GM12878 (cell line): ENCODE data around the gene ANO2. TPM values are rescaled to one million over a fixed set of nuclear protein-coding genes. Genes with fewer than 3 reads are reported as not detected.

Experiments
- ATAC-seq: fragments of 200-7000 bp; cut with Tn5 transposase; 3 replicates; pipeline ENCODE4 v1.9.1; 2020; ENCODE audit warnings: mild to moderate bottlenecking, moderate library complexity
- BruUV-seq: library from RNA; stranded (reverse); fragments of 400-500 nt; replicated peaks from 2 replicates; lab custom pipeline; 2021; lab: Mats Ljungman, UMichigan
- CTCF ChIA-PET: fragments of 300-600 bp; sonication (Branson Sonifier 250); formaldehyde crosslinking; extraction: SDS; loops from one replicate; lab custom pipeline; 2021; ENCODE audit warnings: inconsistent platforms; lab: Yijun Ruan, JAX
- POLR2A ChIA-PET: fragments of 350-600 bp; formaldehyde crosslinking; extraction: SDS; loops from one replicate; lab custom pipeline; 2021; ENCODE audit warnings: inconsistent platforms; lab: Charles Lee
- RAD21 ChIA-PET: fragments of 300-600 bp; sonication (Branson Sonifier 250); formaldehyde crosslinking; loops from one replicate; lab custom pipeline; 2023; ENCODE audit warnings: antibody characterized with exemption; ENCODE audit not compliant: unreplicated experiment; lab: Charles Lee
- SMC1A ChIA-PET: fragments of 300-600 bp; sonication (Branson Sonifier 250); formaldehyde crosslinking; loops from one replicate; lab custom pipeline; 2023; ENCODE audit not compliant: unreplicated experiment, uncharacterized antibody; lab: Charles Lee
- DNase-seq: peaks from one replicate; pipeline ENCODE4 v3.0.0-alpha.2; 2011; ENCODE audit warnings: low read depth, low spot score
- FAIRE-seq: peaks from 3 replicates; lab custom pipeline; 2011; peaks lifted over from hg19 to GRCh38; lab: Jason Lieb, UNC
- H2AFZ ChIP-seq: 2 replicates; pipeline ENCODE4 v1.6.0; 2011; ENCODE audit warnings: low read depth, low read length, control low read depth; ENCODE audit not compliant: control insufficient read depth
- H3K27ac ChIP-seq: 2 replicates; pipeline ENCODE4 v1.5.1; 2011; ENCODE audit warnings: control low read depth; ENCODE audit not compliant: control insufficient read depth, insufficient read depth
- H3K27me3 ChIP-seq, 2 experiments: replicated peaks in 1 of 2; 2 replicates each; pipeline versions ENCODE4 v1.6.0 to v1.6.1; 2011; ENCODE audit warnings: low read length in 1 of 2; ENCODE audit not compliant: control insufficient read depth in 2 of 2, insufficient read depth in 2 of 2
- H3K36me3 ChIP-seq, 2 experiments: 2 replicates each; pipeline ENCODE4 v1.5.1; 2011; ENCODE audit warnings: low read length in 1 of 2; ENCODE audit not compliant: control insufficient read depth in 2 of 2, insufficient read depth in 2 of 2
- H3K4me1 ChIP-seq: 2 replicates; pipeline ENCODE4 v1.6.1; 2011; ENCODE audit warnings: mild to moderate bottlenecking, low read length, moderate library complexity, mixed read lengths; ENCODE audit not compliant: control insufficient read depth, insufficient read depth
- H3K4me2 ChIP-seq: 2 replicates; pipeline ENCODE4 v1.6.0; 2011; ENCODE audit warnings: control low read depth; ENCODE audit not compliant: control insufficient read depth, insufficient read depth
- H3K4me3 ChIP-seq: fragments of 200-600 bp; sonication (generic); 2 replicates; pipeline ENCODE4 v1.5.1; 2016
- H3K79me2 ChIP-seq: 2 replicates; pipeline ENCODE4 v1.6.0; 2011; ENCODE audit warnings: low read length; ENCODE audit not compliant: control insufficient read depth, insufficient read depth
- H3K9ac ChIP-seq: 2 replicates; pipeline ENCODE4 v1.8.0; 2011; ENCODE audit warnings: low read length, control low read depth, mixed read lengths; ENCODE audit not compliant: control insufficient read depth, insufficient read depth
- H3K9me3 ChIP-seq: replicated peaks from 3 replicates; pipeline ENCODE4 v1.5.1; 2011; ENCODE audit warnings: mild to moderate bottlenecking, low read length; ENCODE audit not compliant: control insufficient read depth, insufficient read depth
- H4K20me1 ChIP-seq: 2 replicates; pipeline ENCODE4 v1.6.0; 2011; ENCODE audit not compliant: control insufficient read depth, insufficient read depth
- CEBPB ChIP-seq, 2 experiments: fragments of 150-350 bp in 1 of 2; IDR thresholded peaks; 2 replicates each; pipeline ENCODE4 v1.6.1; 2012 to 2014; ENCODE audit warnings: low read depth in 2 of 2, low read length in 2 of 2, borderline replicate concordance in 1 of 2, inconsistent platforms in 1 of 2
- NBN ChIP-seq: fragments of 450-650 bp; IDR thresholded peaks from 2 replicates; pipeline ENCODE4 v1.6.1; 2016
- NR2C1 ChIP-seq: fragments of 450-650 bp; IDR thresholded peaks from 2 replicates; pipeline ENCODE4 v1.6.1; 2017; ENCODE audit warnings: antibody characterized with exemption, mild to moderate bottlenecking, moderate library complexity
- NR2F1 ChIP-seq: fragments of 450-650 bp; conservative IDR thresholded peaks from 2 replicates; pipeline ENCODE4 v1.6.1; 2017; ENCODE audit warnings: mild to moderate bottlenecking
- RAD51 ChIP-seq: fragments of 450-650 bp; IDR thresholded peaks from 2 replicates; pipeline ENCODE4 v1.6.1; 2016; ENCODE audit warnings: moderate library complexity, mild to moderate bottlenecking, inconsistent platforms
- RCOR1 ChIP-seq: conservative IDR thresholded peaks from 2 replicates; pipeline ENCODE4 v1.6.1; 2012; ENCODE audit warnings: low read depth, low read length, improper control_type of control experiment
- RELA ChIP-seq: fragments of 450-650 bp; IDR thresholded peaks from 2 replicates; pipeline ENCODE4 v1.8.0; 2014; ENCODE audit warnings: borderline replicate concordance; ENCODE audit not compliant: partially characterized antibody
- SKIL ChIP-seq: fragments of 450-650 bp; IDR thresholded peaks from 2 replicates; pipeline ENCODE4 v1.6.1; 2017; ENCODE audit warnings: mild to moderate bottlenecking, low read depth, inconsistent platforms; ENCODE audit not compliant: poor library complexity, severe bottlenecking
- SMC3 ChIP-seq: IDR thresholded peaks from 2 replicates; pipeline ENCODE4 v1.6.1; 2011; ENCODE audit warnings: low read length, improper control_type of control experiment, borderline replicate concordance
- SREBF2 ChIP-seq: IDR thresholded peaks from 2 replicates; pipeline ENCODE4 v1.6.1; 2012; ENCODE audit warnings: mild to moderate bottlenecking, low read length
- SRF ChIP-seq, 2 experiments: IDR thresholded peaks; 2 replicates each; pipeline ENCODE4 v1.6.1; 2011; ENCODE audit warnings: low read depth in 2 of 2, low read length in 2 of 2, mild to moderate bottlenecking in 1 of 2, moderate library complexity in 1 of 2
- SUZ12 ChIP-seq: fragments of 200-600 bp; sonication (generic); IDR thresholded peaks from one replicate; pipeline ENCODE4 v1.6.1; 2018; ENCODE audit warnings: antibody characterized with exemption, mild to moderate bottlenecking; ENCODE audit not compliant: unreplicated experiment
- ZBED1 ChIP-seq: IDR thresholded peaks from 2 replicates; pipeline ENCODE4 v1.6.1; 2016; ENCODE audit warnings: borderline replicate concordance
- ZNF687 ChIP-seq: fragments of 450-650 bp; IDR thresholded peaks from 2 replicates; pipeline ENCODE4 v1.6.1; 2017; ENCODE audit warnings: mild to moderate bottlenecking, moderate library complexity
- WGBS: methylation state at CpG from one replicate; pipeline ENCODE4 v1.1.6; 2016; ENCODE audit warnings: low lambda C conversion rate; ENCODE audit not compliant: insufficient replicate concordance, insufficient coverage; ENCODE audit errors: missing lambda C conversion rate; 5-methylcytosine and 5-hydroxymethylcytosine counted together
- in situ Hi-C: fragments of 300-500 bp; cut with MboI; formaldehyde crosslinking; loops from 9 replicates; pipeline ENCODE4 v1.14.3; 2018; ENCODE audit warnings: mixed read lengths
- intact Hi-C: fragments of 100-400 bp; cut with micrococcal nuclease; formaldehyde crosslinking; loops from one replicate; pipeline ENCODE4 v1.14.2; 2022; ENCODE audit not compliant: unreplicated experiment
- polyA plus RNA-seq, 11 experiments: library from polyadenylated mRNA; depleted of rRNA in 4 of 11; unstranded in 6 of 11; stranded (reverse) in 5 of 11; fragments of >200 nt; fragmentation: Nextera tagmentation in 4 of 11; fragmentation: Illumina TruSeq in 1 of 11; extraction: Ambion mirVana in 4 of 11; extraction: Trizol in 1 of 11; gene quantifications; 1 replicate in 1 of 11; 2 replicates in 10 of 11; pipeline versions ENCODE4 v1.2.1 to v1.2.3, GENCODE V29; 2011 to 2016; ENCODE audit warnings: inconsistent platforms in 2 of 11, missing spikeins in 2 of 11, low read depth in 1 of 11
- total RNA-seq, 4 experiments: library from RNA; depleted of rRNA in 3 of 4; stranded (reverse); fragments of >200 nt in 3 of 4; fragmentation: Illumina TruSeq in 1 of 4; extraction: Trizol in 1 of 4; gene quantifications; 2 replicates each; pipeline versions ENCODE4 v1.2.1 to v1.2.3, GENCODE V29; 2013 to 2021

The ANO2 gene
- total and polyA plus RNA-seq, 10 of the 15 experiments (the other 5 are each of a cell fraction or from before 2014, with no cell fraction given): not detected

- Histone ChIP-seq H2AFZ (no peak overlapping the region), H3K27ac (no peak overlapping the region), H3K4me2 (no peak overlapping the region), H3K9me3 (no peaks in the 10 kb centered on the region), H4K20me1 (no peaks in the 10 kb centered on the region), H3K36me3 (no peaks in the 10 kb centered on the region), H3K27me3 (peaks cover 0 to 2% of the 10 kb centered on the region in 2 experiments; a peak in 2 of 4 replicates), H3K9ac (no peak overlapping the region), H3K4me1 (no peaks in the 10 kb centered on the region), H3K4me3 (no peak overlapping the region), H3K79me2 (no peaks in the 10 kb centered on the region)
- SMC1A ChIA-PET: no interaction called here
- 1% methylated on average over 4 of the region's 4 CpGs for WGBS
- no peak for FAIRE-seq
- CTCF ChIA-PET: interaction anchor here (0.9 kb wide), 1 partner anchor 49 kb away, joined by 3 read pairs; no protein-coding TSS in a partner anchor
- RAD21 ChIA-PET: no interaction called here
- in situ Hi-C loops: no loop called here
- POLR2A ChIA-PET: no interaction called here
- TF ChIP-seq RELA: no peak
- no peak for TF ChIP-seq ZBED1
- no peak for TF ChIP-seq NR2C1
- TF ChIP-seq RAD51: no peak
- TF ChIP-seq SKIL: no peak
- no peak for TF ChIP-seq NR2F1
- no peak for TF ChIP-seq SRF (IDR thresholded peaks at IDR 0.05; ENCODE audit: low read depth in 2 of 2, low read length in 2 of 2)
- TF ChIP-seq SREBF2: no peak
- TF ChIP-seq ZNF687: no peak
- no peak for TF ChIP-seq RCOR1
- no peak for TF ChIP-seq NBN
- no peak for TF ChIP-seq SMC3
- TF ChIP-seq CEBPB (IDR thresholded peaks at IDR 0.05; ENCODE audit: borderline replicate concordance in 1 of 2, low read depth in 2 of 2, low read length in 2 of 2): no peak
- TF ChIP-seq SUZ12: no peak
- intact Hi-C loops: no loop called here
- BruUV-seq: no TSS peak
- no peak for DNase-seq
- ATAC-seq: no peak
Observed at GRCh38 chr12:5794156-5794555, 150.9 kb downstream of the ANO2 start.
